HepG2 (cell line): ENCODE data around the gene TMEM141. TPM values are rescaled to one million over a fixed set of nuclear protein-coding genes. Genes with fewer than 3 reads are reported as not detected.
A peak's percentile ranks its signal among the peaks of the same experiment; 100 is the strongest.

ENCODE experiments used
- ESRRA ChIP-seq: sonication (generic); formaldehyde crosslinking; IDR thresholded peaks from 2 replicates; pipeline ENCODE4 v1.5.1; 2020; ENCODE audit warnings: mild to moderate bottlenecking, low read depth, missing genetic modification reagents
- NR2F2 ChIP-seq: IDR thresholded peaks from 2 replicates; pipeline ENCODE4 v1.6.1; 2012; ENCODE audit warnings: low read depth, inconsistent platforms, borderline replicate concordance
- PHF21A ChIP-seq: sonication (generic); formaldehyde crosslinking; IDR thresholded peaks from 2 replicates; pipeline ENCODE4 v1.5.0; 2020; ENCODE audit warnings: mild to moderate bottlenecking, missing genetic modification reagents
- POLR2AphosphoS5 ChIP-seq: IDR thresholded peaks from 2 replicates; pipeline ENCODE4 v1.6.1; 2012; ENCODE audit warnings: low read depth, low read length
- PRDM4 ChIP-seq: sonication (generic); formaldehyde crosslinking; IDR thresholded peaks from 2 replicates; pipeline ENCODE4 v1.9.0; 2021; ENCODE audit warnings: missing genetic modification reagents, borderline replicate concordance
- SIX1 ChIP-seq: sonication (generic); formaldehyde crosslinking; IDR thresholded peaks from 2 replicates; pipeline ENCODE4 v1.4.0; 2020; ENCODE audit warnings: missing genetic modification reagents, borderline replicate concordance
- SYNCRIP ChIP-seq: fragments of 200-400 bp; formaldehyde crosslinking; IDR thresholded peaks from 2 replicates; pipeline ENCODE4 v1.6.1; 2018; ENCODE audit warnings: mild to moderate bottlenecking, low read depth, low read length; ENCODE audit not compliant: insufficient read depth
- TBX2 ChIP-seq: sonication (generic); formaldehyde crosslinking; IDR thresholded peaks from 2 replicates; pipeline ENCODE4 v1.5.0; 2020; ENCODE audit warnings: missing genetic modification reagents, mild to moderate bottlenecking, borderline replicate concordance
- YY1 ChIP-seq: IDR thresholded peaks from 2 replicates; pipeline ENCODE4 v1.6.1; 2011; ENCODE audit warnings: low read length, low read depth, moderate library complexity, mild to moderate bottlenecking; ENCODE audit not compliant: insufficient read depth, insufficient replicate concordance
- ZBTB21 ChIP-seq: sonication (generic); formaldehyde crosslinking; IDR thresholded peaks from 2 replicates; pipeline ENCODE4 v1.4.0; 2020; ENCODE audit warnings: missing genetic modification reagents
- ZNF256 ChIP-seq: sonication (generic); formaldehyde crosslinking; conservative IDR thresholded peaks from 2 replicates; pipeline ENCODE4 v1.4.0; 2020; ENCODE audit warnings: missing genetic modification reagents
- ZNF552 ChIP-seq: sonication (generic); formaldehyde crosslinking; IDR thresholded peaks from 2 replicates; pipeline ENCODE4 v1.9.0; 2022; ENCODE audit warnings: missing genetic modification reagents, mild to moderate bottlenecking, borderline replicate concordance
- ZNF773 ChIP-seq: sonication (generic); formaldehyde crosslinking; IDR thresholded peaks from 2 replicates; pipeline ENCODE4 v1.4.0; 2020; ENCODE audit warnings: missing genetic modification reagents, borderline replicate concordance
- ZNF83 ChIP-seq: sonication (generic); formaldehyde crosslinking; IDR thresholded peaks from 2 replicates; pipeline ENCODE4 v1.4.0; 2020; ENCODE audit warnings: missing genetic modification reagents, mild to moderate bottlenecking, borderline replicate concordance
- polyA plus RNA-seq, 8 experiments: library from polyadenylated mRNA; depleted of rRNA in 3 of 8; stranded (reverse) in 7 of 8; unstranded in 1 of 8; fragments of >200 nt; fragmentation: Illumina TruSeq in 4 of 8; extraction: Trizol in 4 of 8; gene quantifications; 2 replicates each; pipeline versions ENCODE4 v1.2.1 to v1.2.3, GENCODE V29; 2011 to 2016; ENCODE audit warnings: low read depth in 4 of 8, missing spikeins in 1 of 8, mixed read lengths in 1 of 8; ENCODE audit not compliant: insufficient read depth in 1 of 8
- total RNA-seq, 5 experiments: library from RNA; depleted of rRNA; stranded (reverse); fragments of >200 nt; fragmentation: Illumina TruSeq; extraction: Trizol; gene quantifications; 2 replicates each; pipeline ENCODE4 v1.2.3, GENCODE V29; 2016; ENCODE audit warnings: low read depth in 1 of 5
- TF ChIP-seq, protein P1 (sequence below): sonication (generic); formaldehyde crosslinking; IDR thresholded peaks from 2 replicates; pipeline ENCODE4 v1.9.0; 2021; ENCODE audit warnings: missing genetic modification reagents, mild to moderate bottlenecking, borderline replicate concordance
- TF ChIP-seq, protein P2 (sequence below): sonication (generic); formaldehyde crosslinking; IDR thresholded peaks from 2 replicates; pipeline ENCODE4 v1.5.0; 2020; ENCODE audit warnings: missing genetic modification reagents
- TF ChIP-seq, protein P3 (sequence below), 2 experiments: sonication (generic) in 1 of 2; formaldehyde crosslinking in 1 of 2; IDR thresholded peaks; 2 replicates each; pipeline versions ENCODE4 v1.5.1 to v1.6.1; 2011 to 2020; ENCODE audit warnings: borderline replicate concordance in 1 of 2, low read depth in 1 of 2, low read length in 1 of 2, mild to moderate bottlenecking in 1 of 2, missing genetic modification reagents in 1 of 2, moderate library complexity in 1 of 2

Gene TMEM141
- total and polyA plus RNA-seq, 2 of the 13 experiments (the other 11 are each of a cell fraction or from before 2014, with no cell fraction given): 81.0 to 202 TPM

DNA sequence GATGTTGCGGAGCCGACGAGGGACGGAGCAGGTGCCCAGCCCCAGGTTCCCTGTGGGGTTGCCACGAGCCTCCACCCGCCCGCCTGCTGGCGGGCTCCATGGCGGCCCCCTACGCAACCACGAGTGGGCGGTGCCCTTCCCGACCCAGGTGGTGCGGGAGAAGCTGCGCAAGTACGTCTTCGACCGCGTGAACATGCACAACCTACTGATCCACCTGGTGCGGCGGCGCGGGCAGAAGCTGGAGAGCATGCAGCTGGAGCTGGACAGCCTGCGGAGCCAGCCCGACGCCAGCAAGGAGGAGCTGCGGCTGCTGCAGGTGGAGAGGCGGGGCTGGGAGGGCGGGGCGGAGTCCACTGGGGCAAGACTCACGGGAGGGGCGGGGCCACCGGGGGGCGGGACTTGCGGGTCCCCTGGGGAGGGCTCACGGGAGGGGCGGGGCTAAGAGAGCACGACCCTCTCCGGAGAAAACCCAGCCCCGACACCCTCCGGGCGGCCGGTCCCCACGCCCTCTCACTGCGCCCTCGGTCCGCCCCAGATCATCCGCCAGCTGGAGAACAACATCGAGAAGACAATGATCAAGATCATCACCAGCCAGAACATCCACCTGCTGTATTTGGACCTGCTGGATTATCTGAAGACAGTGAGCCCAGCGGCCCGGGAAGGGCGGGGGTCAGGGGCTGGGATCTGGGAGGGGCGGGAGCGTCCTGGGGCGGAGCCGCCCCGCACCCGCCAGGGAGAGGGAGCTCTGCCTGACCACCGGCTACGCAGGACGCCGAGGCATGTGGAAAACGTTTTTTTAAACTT lies 8.9 kb downstream of the TMEM141 start (continued):
- TF ChIP-seq ESRRA (CRISPR knock-in tag) (no peak), SYNCRIP (no peak), ZBTB21 (CRISPR knock-in tag) (no peak), PHF21A (CRISPR knock-in tag) (no peak; the same call in none of the 2 replicates), PRDM4 (CRISPR knock-in tag) (no peak), TBX2 (CRISPR knock-in tag) (peak; percentile 48; the same call in 1 of the 2 replicates), SIX1 (no peak), NR2F2 (no peak), ZNF773 (CRISPR knock-in tag) (no peak), POLR2AphosphoS5 (peak; percentile 90), YY1 (peak; percentile 66), ZNF83 (CRISPR knock-in tag) (no peak), ZNF256 (CRISPR knock-in tag) (no peak), ZNF552 (CRISPR knock-in tag) (no peak)
- TF ChIP-seq, protein P1, sequence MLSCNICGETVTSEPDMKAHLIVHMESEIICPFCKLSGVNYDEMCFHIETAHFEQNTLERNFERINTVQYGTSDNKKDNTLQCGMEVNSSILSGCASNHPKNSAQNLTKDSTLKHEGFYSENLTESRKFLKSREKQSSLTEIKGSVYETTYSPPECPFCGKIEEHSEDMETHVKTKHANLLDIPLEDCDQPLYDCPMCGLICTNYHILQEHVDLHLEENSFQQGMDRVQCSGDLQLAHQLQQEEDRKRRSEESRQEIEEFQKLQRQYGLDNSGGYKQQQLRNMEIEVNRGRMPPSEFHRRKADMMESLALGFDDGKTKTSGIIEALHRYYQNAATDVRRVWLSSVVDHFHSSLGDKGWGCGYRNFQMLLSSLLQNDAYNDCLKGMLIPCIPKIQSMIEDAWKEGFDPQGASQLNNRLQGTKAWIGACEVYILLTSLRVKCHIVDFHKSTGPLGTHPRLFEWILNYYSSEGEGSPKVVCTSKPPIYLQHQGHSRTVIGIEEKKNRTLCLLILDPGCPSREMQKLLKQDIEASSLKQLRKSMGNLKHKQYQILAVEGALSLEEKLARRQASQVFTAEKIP (CRISPR knock-in tag): no peak
- TF ChIP-seq, protein P2, sequence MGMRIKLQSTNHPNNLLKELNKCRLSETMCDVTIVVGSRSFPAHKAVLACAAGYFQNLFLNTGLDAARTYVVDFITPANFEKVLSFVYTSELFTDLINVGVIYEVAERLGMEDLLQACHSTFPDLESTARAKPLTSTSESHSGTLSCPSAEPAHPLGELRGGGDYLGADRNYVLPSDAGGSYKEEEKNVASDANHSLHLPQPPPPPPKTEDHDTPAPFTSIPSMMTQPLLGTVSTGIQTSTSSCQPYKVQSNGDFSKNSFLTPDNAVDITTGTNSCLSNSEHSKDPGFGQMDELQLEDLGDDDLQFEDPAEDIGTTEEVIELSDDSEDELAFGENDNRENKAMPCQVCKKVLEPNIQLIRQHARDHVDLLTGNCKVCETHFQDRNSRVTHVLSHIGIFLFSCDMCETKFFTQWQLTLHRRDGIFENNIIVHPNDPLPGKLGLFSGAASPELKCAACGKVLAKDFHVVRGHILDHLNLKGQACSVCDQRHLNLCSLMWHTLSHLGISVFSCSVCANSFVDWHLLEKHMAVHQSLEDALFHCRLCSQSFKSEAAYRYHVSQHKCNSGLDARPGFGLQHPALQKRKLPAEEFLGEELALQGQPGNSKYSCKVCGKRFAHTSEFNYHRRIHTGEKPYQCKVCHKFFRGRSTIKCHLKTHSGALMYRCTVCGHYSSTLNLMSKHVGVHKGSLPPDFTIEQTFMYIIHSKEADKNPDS: no peak; the same call in 1 of the 2 replicates
- TF ChIP-seq, protein P3, sequence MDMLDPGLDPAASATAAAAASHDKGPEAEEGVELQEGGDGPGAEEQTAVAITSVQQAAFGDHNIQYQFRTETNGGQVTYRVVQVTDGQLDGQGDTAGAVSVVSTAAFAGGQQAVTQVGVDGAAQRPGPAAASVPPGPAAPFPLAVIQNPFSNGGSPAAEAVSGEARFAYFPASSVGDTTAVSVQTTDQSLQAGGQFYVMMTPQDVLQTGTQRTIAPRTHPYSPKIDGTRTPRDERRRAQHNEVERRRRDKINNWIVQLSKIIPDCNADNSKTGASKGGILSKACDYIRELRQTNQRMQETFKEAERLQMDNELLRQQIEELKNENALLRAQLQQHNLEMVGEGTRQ (IDR thresholded peaks at IDR 0.05; ENCODE audit: low read depth, low read length): no peak
- TF ChIP-seq, protein P3 (CRISPR knock-in tag; IDR thresholded peaks at IDR 0.05; ENCODE audit: borderline replicate concordance): no peak
